HepG2 (cell line): ENCODE data around the gene MORC4.

Experiments
- BATF2 ChIP-seq: sonication (generic); formaldehyde crosslinking; IDR thresholded peaks from 2 replicates; pipeline ENCODE4 v1.8.0; 2022; ENCODE audit warnings: mild to moderate bottlenecking, missing genetic modification reagents, moderate library complexity
- CTCF ChIP-seq: sonication (generic); formaldehyde crosslinking; IDR thresholded peaks from 2 replicates; pipeline ENCODE4 v1.5.0; 2020; ENCODE audit warnings: mild to moderate bottlenecking, missing genetic modification reagents, moderate library complexity
- EP300 ChIP-seq, 3 experiments: sonication (generic) in 1 of 3; formaldehyde crosslinking in 1 of 3; IDR thresholded peaks; 2 replicates each; pipeline versions ENCODE4 v1.5.1 to v1.6.1; 2011 to 2020; ENCODE audit warnings: low read depth in 2 of 3, low read length in 2 of 3, borderline replicate concordance in 1 of 3, improper control_type of control experiment in 1 of 3, mild to moderate bottlenecking in 1 of 3, missing genetic modification reagents in 1 of 3, moderate library complexity in 1 of 3
- HDAC6 ChIP-seq: fragments of 200-600 bp; sonication (generic); IDR thresholded peaks from 2 replicates; pipeline ENCODE4 v1.7.0; 2017; ENCODE audit warnings: mild to moderate bottlenecking, antibody characterized with exemption, low read length, low read depth
- HMGA1 ChIP-seq: sonication (generic); formaldehyde crosslinking; conservative IDR thresholded peaks from 2 replicates; pipeline ENCODE4 v1.4.0; 2020; ENCODE audit warnings: missing genetic modification reagents
- POLR2A ChIP-seq, 2 experiments: IDR thresholded peaks; 2 replicates each; pipeline ENCODE4 v1.6.1; 2011; ENCODE audit warnings: low read depth in 2 of 2, low read length in 2 of 2, mild to moderate bottlenecking in 1 of 2, moderate library complexity in 1 of 2; ENCODE audit not compliant: insufficient read depth in 1 of 2
- ZBTB3 ChIP-seq: sonication (generic); formaldehyde crosslinking; IDR thresholded peaks from 2 replicates; pipeline ENCODE4 v1.4.0; 2020; ENCODE audit warnings: low read depth, mild to moderate bottlenecking, moderate library complexity, missing genetic modification reagents, borderline replicate concordance
- ZKSCAN5 ChIP-seq: sonication (generic); formaldehyde crosslinking; IDR thresholded peaks from 2 replicates; pipeline ENCODE4 v1.5.1; 2020; ENCODE audit warnings: mild to moderate bottlenecking, missing genetic modification reagents
- ZNF766 ChIP-seq: sonication (generic); formaldehyde crosslinking; IDR thresholded peaks from 2 replicates; pipeline ENCODE4 v1.5.0; 2020; ENCODE audit warnings: missing genetic modification reagents, borderline replicate concordance
- ZNF850 ChIP-seq: sonication (generic); formaldehyde crosslinking; conservative IDR thresholded peaks from 2 replicates; pipeline ENCODE4 v1.9.0; 2021; ENCODE audit warnings: mild to moderate bottlenecking, missing genetic modification reagents
- ZSCAN5A ChIP-seq: sonication (generic); formaldehyde crosslinking; IDR thresholded peaks from 2 replicates; pipeline ENCODE4 v1.8.0; 2022; ENCODE audit warnings: mild to moderate bottlenecking, missing genetic modification reagents, borderline replicate concordance

GRCh38 chrX:106902684-106903083 lies 97.3 kb downstream of the MORC4 start:
- peak in 1 of 2 experiments; percentile 62; a peak in 1 of 4 replicates for TF ChIP-seq EP300 (IDR thresholded peaks at IDR 0.05; ENCODE audit: low read depth in 2 of 2, low read length in 2 of 2)
- TF ChIP-seq EP300 (CRISPR knock-in tag; IDR thresholded peaks at IDR 0.05; ENCODE audit: borderline replicate concordance): no peak
- TF ChIP-seq BATF2 (CRISPR knock-in tag): no peak
- no peak for TF ChIP-seq CTCF
- no peak for TF ChIP-seq ZKSCAN5 (CRISPR knock-in tag)
- no peak for TF ChIP-seq ZBTB3 (CRISPR knock-in tag)
- TF ChIP-seq HDAC6: no peak
- TF ChIP-seq ZNF850: no peak
- TF ChIP-seq HMGA1 (CRISPR knock-in tag): no peak
- TF ChIP-seq ZSCAN5A (CRISPR knock-in tag): no peak
- no peak for TF ChIP-seq ZNF766 (CRISPR knock-in tag)
- no peak for TF ChIP-seq POLR2A (IDR thresholded peaks at IDR 0.05; ENCODE audit: insufficient read depth in 1 of 2, low read depth in 2 of 2, low read length in 2 of 2)
